GM23248 (cell line): ENCODE data around the gene NAIF1. TPM values are rescaled to one million over a fixed set of nuclear protein-coding genes. Genes with fewer than 3 reads are reported as not detected.

Source experiments
- DNase-seq: peaks from one replicate; pipeline ENCODE4 v3.0.0-alpha.2; 2015
- H2AFZ ChIP-seq: fragments of 200-600 bp; sonication (generic); 2 replicates; pipeline ENCODE4 v1.6.1; 2016; ENCODE audit warnings: antibody characterized with exemption
- H3F3A ChIP-seq: fragments of 200-600 bp; sonication (generic); 2 replicates; pipeline ENCODE4 v1.6.1; 2016; ENCODE audit warnings: mild to moderate bottlenecking, antibody characterized with exemption, mixed run types; ENCODE audit not compliant: insufficient read depth
- H3K27ac ChIP-seq: fragments of 200-600 bp; sonication (generic); 2 replicates; pipeline ENCODE4 v1.5.1; 2016; ENCODE audit warnings: mild to moderate bottlenecking
- H3K27me3 ChIP-seq: fragments of 200-600 bp; sonication (generic); replicated peaks from 2 replicates; pipeline ENCODE4 v1.6.1; 2016; ENCODE audit warnings: mild to moderate bottlenecking; ENCODE audit not compliant: insufficient read depth
- H3K36me3 ChIP-seq: fragments of 200-600 bp; sonication (generic); 2 replicates; pipeline ENCODE4 v1.6.1; 2016; ENCODE audit warnings: low read depth, mild to moderate bottlenecking
- H3K4me1 ChIP-seq: fragments of 200-600 bp; sonication (generic); 2 replicates; pipeline ENCODE4 v1.6.1; 2016; ENCODE audit warnings: mild to moderate bottlenecking; ENCODE audit not compliant: insufficient read depth
- H3K4me2 ChIP-seq: fragments of 200-600 bp; sonication (generic); one replicate; pipeline ENCODE4 v1.6.1; 2016; ENCODE audit warnings: mild to moderate bottlenecking; ENCODE audit not compliant: unreplicated experiment
- H3K4me3 ChIP-seq: fragments of 200-600 bp; sonication (generic); 2 replicates; pipeline ENCODE4 v1.5.1; 2016; ENCODE audit warnings: mild to moderate bottlenecking
- H3K79me2 ChIP-seq: fragments of 200-600 bp; sonication (generic); 2 replicates; pipeline ENCODE4 v1.6.1; 2016; ENCODE audit warnings: mild to moderate bottlenecking; ENCODE audit not compliant: insufficient read depth
- H3K9ac ChIP-seq: fragments of 200-600 bp; sonication (generic); 2 replicates; pipeline ENCODE4 v1.6.1; 2016; ENCODE audit warnings: mild to moderate bottlenecking
- H3K9me2 ChIP-seq: fragments of 200-600 bp; sonication (generic); 2 replicates; pipeline ENCODE4 v1.6.1; 2016; ENCODE audit warnings: mixed run types, mild to moderate bottlenecking, moderate library complexity; ENCODE audit not compliant: insufficient read depth
- H3K9me3 ChIP-seq: fragments of 200-600 bp; sonication (generic); one replicate; pipeline ENCODE4 v1.6.1; 2017; ENCODE audit warnings: low read depth
- H4K20me1 ChIP-seq: fragments of 200-600 bp; sonication (generic); 2 replicates; pipeline ENCODE4 v1.6.0; 2016; ENCODE audit not compliant: insufficient read depth
- EZH2 ChIP-seq: fragments of 200-600 bp; sonication (generic); IDR thresholded peaks from 2 replicates; pipeline ENCODE4 v1.6.1; 2018; ENCODE audit warnings: antibody characterized with exemption, mild to moderate bottlenecking; ENCODE audit not compliant: insufficient read depth, poor library complexity, severe bottlenecking
- EZH2phosphoT487 ChIP-seq: fragments of 200-600 bp; sonication (generic); IDR thresholded peaks from 2 replicates; pipeline ENCODE4 v1.6.1; 2018; ENCODE audit warnings: antibody characterized with exemption, moderate library complexity, mild to moderate bottlenecking, low read depth; ENCODE audit not compliant: insufficient read depth
- WGBS, 2 experiments: methylation state at CpG; one replicate each; pipeline ENCODE4 v1.1.6; 2015 to 2017; ENCODE audit warnings: low lambda C conversion rate in 2 of 2, low coverage in 1 of 2; ENCODE audit errors: missing lambda C conversion rate in 2 of 2; 5-methylcytosine and 5-hydroxymethylcytosine counted together
- in situ Hi-C: fragments of 300-500 bp; cut with MboI; formaldehyde crosslinking; loops from 2 replicates; pipeline ENCODE4 v1.15.0; 2020
- polyA plus RNA-seq: library from polyadenylated mRNA; unstranded; fragments of >200 nt; fragmentation: Nextera tagmentation; extraction: Ambion mirVana; gene quantifications from 2 replicates; pipeline ENCODE4 v1.2.1, GENCODE V29; 2016
- total RNA-seq: library from RNA; depleted of rRNA; stranded (reverse); fragments of >200 nt; shearing (Covaris generic); gene quantifications from 2 replicates; pipeline ENCODE4 v1.2.3, GENCODE V29; 2014

Gene NAIF1
- total and polyA plus RNA-seq, 2 experiments from 2014 or later = 4.8 to 9.5 TPM

- H3K4me3 ChIP-seq = no peak overlapping the region
Measured at GRCh38 chr9:128100581-128100980, 33.5 kb upstream of the NAIF1 start.

GRCh38 chr9:128099932-128100491 is 32.9 kb upstream of the NAIF1 start:
- peaks cover 17% of the 10 kb centered on the region; the same call in 1 of the 2 replicates for H3K36me3 ChIP-seq
- H4K20me1 ChIP-seq = no peaks in the 10 kb centered on the region
- peaks cover 22% of the 10 kb centered on the region for H3K4me1 ChIP-seq
- DNase-seq = peak; percentile 29
- peaks cover 28% of the 10 kb centered on the region for H3F3A ChIP-seq
- in situ Hi-C loops = loop anchor here (10.0 kb wide), 1 partner anchor 155 kb away; no protein-coding TSS in a partner anchor
- no peaks in the 10 kb centered on the region for H3K27me3 ChIP-seq
- peak overlapping the region; percentile 97 for H3K27ac ChIP-seq
- no peaks in the 10 kb centered on the region for H3K9me3 ChIP-seq
- no peak overlapping the region for H2AFZ ChIP-seq
- H3K4me2 ChIP-seq = peak overlapping the region; percentile 96
- peaks cover 69% of the 10 kb centered on the region for H3K79me2 ChIP-seq
- peak overlapping the region; percentile 75 for H3K4me3 ChIP-seq
- H3K9me2 ChIP-seq = no peaks in the 10 kb centered on the region
- TF ChIP-seq EZH2 = no peak
- TF ChIP-seq EZH2phosphoT487 = no peak
- 91 to 92% methylated on average over 16 of the region's 16 CpGs for WGBS, 2 experiments
- peak overlapping the region; percentile 93 for H3K9ac ChIP-seq

More at GRCh38 chr9:128100581-128100980, 33.5 kb upstream of the NAIF1 start:
- H3K36me3 ChIP-seq = peaks cover 17% of the 10 kb centered on the region; the same call in 1 of the 2 replicates
- H3K27ac ChIP-seq = no peak overlapping the region
- H3F3A ChIP-seq = peaks cover 22% of the 10 kb centered on the region
- no peak overlapping the region for H3K4me2 ChIP-seq
- DNase-seq = no peak
- in situ Hi-C loops = loop anchor here (10.0 kb wide), 1 partner anchor 156 kb away; no protein-coding TSS in a partner anchor
- H4K20me1 ChIP-seq = no peaks in the 10 kb centered on the region
- no peaks in the 10 kb centered on the region for H3K9me3 ChIP-seq
- WGBS, 2 experiments = 86 to 89% methylated on average over 10 of the region's 10 CpGs
- H3K9me2 ChIP-seq = no peaks in the 10 kb centered on the region
- H3K79me2 ChIP-seq = peaks cover 64% of the 10 kb centered on the region
- peaks cover 21% of the 10 kb centered on the region for H3K4me1 ChIP-seq
- no peak overlapping the region for H2AFZ ChIP-seq
- no peaks in the 10 kb centered on the region for H3K27me3 ChIP-seq
- H3K9ac ChIP-seq = no peak overlapping the region
- TF ChIP-seq EZH2 (no peak), EZH2phosphoT487 (no peak)

- Histone ChIP-seq H2AFZ (0 out of 2 replicates have a peak overlapping the region, but pooled peaks have one; percentile 16), H3K79me2 (peaks cover 73% of the 10 kb centered on the region), H3K4me2 (peak overlapping the region; percentile 96), H3K9me2 (no peaks in the 10 kb centered on the region), H3K27ac (peak overlapping the region; percentile 97), H3F3A (peaks cover 33% of the 10 kb centered on the region), H3K9me3 (no peaks in the 10 kb centered on the region), H3K27me3 (no peaks in the 10 kb centered on the region), H3K9ac (peak overlapping the region; percentile 93), H4K20me1 (no peaks in the 10 kb centered on the region), H3K4me3 (peak overlapping the region; percentile 75), H3K4me1 (peaks cover 28% of the 10 kb centered on the region), H3K36me3 (peaks cover 17% of the 10 kb centered on the region; the same call in 1 of the 2 replicates)
- in situ Hi-C loops = no loop called here
- DNase-seq = peak; percentile 67
- 51 to 59% methylated on average over 15 to 16 of the region's 16 CpGs for WGBS, 2 experiments
- TF ChIP-seq EZH2 (no peak), EZH2phosphoT487 (no peak)
Measured at GRCh38 chr9:128099231-128099931, 32.3 kb upstream of the NAIF1 start.

GRCh38 chr9:128098297-128099230 is 31.4 kb upstream of the NAIF1 start:
- WGBS, 2 experiments = 2 to 4% methylated on average over 32 of the region's 32 CpGs
- Histone ChIP-seq H3K4me1 (peaks cover 35% of the 10 kb centered on the region), H3K9ac (peak overlapping the region; percentile 93), H3K79me2 (peaks cover 74% of the 10 kb centered on the region), H3K9me2 (no peaks in the 10 kb centered on the region), H3K27ac (peak overlapping the region; percentile 97), H3K27me3 (no peaks in the 10 kb centered on the region), H3K4me3 (peak overlapping the region; percentile 75), H3K4me2 (peak overlapping the region; percentile 96), H3F3A (peaks cover 41% of the 10 kb centered on the region), H3K9me3 (no peaks in the 10 kb centered on the region), H3K36me3 (peaks cover 17% of the 10 kb centered on the region; the same call in 1 of the 2 replicates), H4K20me1 (no peaks in the 10 kb centered on the region), H2AFZ (peak overlapping the region; percentile 19; the same call in 1 of the 2 replicates)
- in situ Hi-C loops = no loop called here
- DNase-seq = peak; percentile 98
- no peak for TF ChIP-seq EZH2
- no peak for TF ChIP-seq EZH2phosphoT487
